Stomach smooth muscle (tissue), 2 donors: ENCODE measurements around the gene C16orf82.
"Not testable (repeated sequence)": the region's sequence is repeated elsewhere in the genome, so short reads cannot be mapped to it uniquely, and the experiment has no call there.

Source experiments
- H3K27ac ChIP-seq: one replicate; pipeline ENCODE4 v1.7.0; 2013; ENCODE audit warnings: mild to moderate bottlenecking, low read length, inconsistent platforms
- H3K27me3 ChIP-seq, 2 donors: one replicate each; pipeline ENCODE4 v1.7.0; 2013; ENCODE audit warnings: low read length in 2 of 2; ENCODE audit not compliant: insufficient read depth in 2 of 2, control insufficient read depth in 1 of 2
- H3K36me3 ChIP-seq, 2 donors: one replicate each; pipeline ENCODE4 v1.7.0; 2013; ENCODE audit warnings: low read length in 2 of 2; ENCODE audit not compliant: control insufficient read depth in 2 of 2, insufficient read depth in 2 of 2
- H3K4me1 ChIP-seq: one replicate; pipeline ENCODE4 v1.7.0; 2013; ENCODE audit warnings: low read length; ENCODE audit not compliant: control insufficient read depth, insufficient read depth
- H3K4me3 ChIP-seq, 2 donors: one replicate each; pipeline ENCODE4 v1.7.0; 2013; ENCODE audit warnings: low read length in 2 of 2
- H3K9ac ChIP-seq, 2 donors: one replicate each; pipeline ENCODE4 v1.7.0; 2013; ENCODE audit warnings: low read length in 2 of 2, mild to moderate bottlenecking in 1 of 2
- H3K9me3 ChIP-seq, 2 donors: one replicate each; pipeline ENCODE4 v1.7.0; 2013; ENCODE audit warnings: low read length in 2 of 2; ENCODE audit not compliant: control insufficient read depth in 2 of 2
- donor health status: healthy.
- donor health status: Pancreatic carcinoma.

The C16orf82 gene

DNA sequence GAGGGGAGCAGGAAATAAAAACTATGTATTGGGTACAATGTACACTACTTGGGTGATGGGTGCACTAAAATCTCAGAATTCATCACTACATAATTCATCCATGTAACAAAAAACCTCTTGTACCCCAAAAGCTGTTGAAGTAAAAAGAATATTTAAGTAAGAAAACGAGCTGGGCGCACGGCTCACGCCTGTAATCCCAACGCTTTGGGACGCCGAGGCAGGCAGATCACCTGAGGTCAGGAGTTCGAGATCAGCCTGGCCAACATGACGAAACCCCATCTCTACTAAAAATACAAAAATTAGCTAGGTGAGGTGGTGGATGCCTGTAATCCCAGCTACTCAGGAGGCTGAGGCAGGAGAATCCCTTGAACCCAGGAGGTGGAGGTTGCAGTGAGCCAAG lies 19.3 kb downstream of the C16orf82 start:
- not testable (repeated sequence) for H3K4me3 ChIP-seq, H3K36me3 ChIP-seq, H3K27ac ChIP-seq, H3K9ac ChIP-seq, H3K9me3 ChIP-seq, H3K4me1 ChIP-seq
- H3K27me3 ChIP-seq = peaks cover 6 to 14% of the 10 kb centered on the region in 2 donors

DNA sequence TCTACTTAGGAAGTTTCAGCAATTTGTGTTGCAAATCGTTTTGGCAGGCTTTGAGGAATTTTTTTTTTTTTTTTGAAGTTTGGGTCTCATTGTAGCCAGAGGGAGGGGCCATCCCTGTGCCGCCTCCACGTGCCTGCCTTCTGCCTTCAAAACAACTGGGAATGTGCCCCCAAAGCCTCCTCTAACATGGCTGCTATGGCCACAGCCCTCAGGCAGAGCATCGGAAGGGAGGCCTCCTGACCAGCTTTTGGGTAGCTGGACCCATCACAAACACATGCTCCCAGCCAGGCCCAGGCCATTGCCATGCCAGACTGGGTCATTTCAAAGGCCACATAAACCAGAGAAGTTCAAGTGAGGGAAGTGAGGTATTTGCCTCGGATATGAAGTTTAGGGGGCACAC lies 21.5 kb downstream of the C16orf82 start:
- Histone ChIP-seq H3K4me3 (no peak overlapping the region), H3K9me3 (no peaks in the 10 kb centered on the region), H3K27me3 (peaks cover 5 to 13% of the 10 kb centered on the region in 2 donors), H3K36me3 (no peaks in the 10 kb centered on the region), H3K4me1 (no peaks in the 10 kb centered on the region), H3K9ac (no peak overlapping the region), H3K27ac (no peak overlapping the region)

DNA sequence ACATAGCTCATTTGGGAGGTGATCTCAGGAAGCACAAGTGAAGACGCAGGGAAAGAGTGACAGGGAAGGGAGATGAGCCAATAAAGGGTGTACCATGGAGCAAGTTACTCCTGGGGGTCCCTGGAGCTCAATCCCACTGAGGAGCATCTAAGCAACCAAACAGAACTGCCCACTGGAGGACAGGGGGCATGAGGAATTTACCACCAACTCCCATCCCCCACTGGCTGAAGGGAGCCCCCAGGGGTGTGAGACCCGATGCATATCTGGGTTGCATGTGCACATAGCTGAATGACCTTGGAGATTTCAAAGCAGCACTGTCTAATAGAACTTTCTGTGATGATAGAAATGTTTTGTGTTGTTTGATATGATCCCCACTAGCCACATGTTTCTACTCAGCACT lies 29.6 kb downstream of the C16orf82 start:
- Histone ChIP-seq H3K27me3 (peaks cover 0 to 4% of the 10 kb centered on the region in 2 donors), H3K4me3 (no peak overlapping the region), H3K36me3 (no peaks in the 10 kb centered on the region), H3K9ac (no peak overlapping the region), H3K9me3 (peaks cover 5 to 7% of the 10 kb centered on the region in 2 donors), H3K4me1 (no peaks in the 10 kb centered on the region), H3K27ac (no peak overlapping the region)

DNA sequence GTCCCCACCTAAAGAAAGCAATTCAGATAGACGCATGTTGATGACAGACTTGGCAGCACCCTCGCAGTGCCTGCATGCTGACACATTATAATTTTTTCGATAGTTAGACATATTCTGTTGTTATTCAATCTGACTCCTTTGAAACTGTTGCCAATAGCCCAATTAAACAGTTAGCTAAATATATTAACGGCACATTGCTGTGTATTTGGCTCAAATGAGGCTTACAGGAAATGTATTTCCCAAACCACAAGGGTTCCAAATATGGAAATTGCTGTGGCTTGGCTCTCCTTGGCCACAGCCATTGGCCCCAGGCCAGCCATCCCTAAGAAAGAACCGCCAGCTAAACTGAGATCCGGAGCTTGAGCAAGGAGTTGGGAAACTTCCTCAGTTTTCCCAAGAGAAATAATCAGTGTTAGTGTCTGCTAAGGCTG lies 31.1 kb downstream of the C16orf82 start:
- H3K27me3 ChIP-seq = peaks cover 0 to 4% of the 10 kb centered on the region in 2 donors
- H3K27ac ChIP-seq = no peak overlapping the region
- H3K9me3 ChIP-seq = peaks cover 5 to 7% of the 10 kb centered on the region in 2 donors

DNA sequence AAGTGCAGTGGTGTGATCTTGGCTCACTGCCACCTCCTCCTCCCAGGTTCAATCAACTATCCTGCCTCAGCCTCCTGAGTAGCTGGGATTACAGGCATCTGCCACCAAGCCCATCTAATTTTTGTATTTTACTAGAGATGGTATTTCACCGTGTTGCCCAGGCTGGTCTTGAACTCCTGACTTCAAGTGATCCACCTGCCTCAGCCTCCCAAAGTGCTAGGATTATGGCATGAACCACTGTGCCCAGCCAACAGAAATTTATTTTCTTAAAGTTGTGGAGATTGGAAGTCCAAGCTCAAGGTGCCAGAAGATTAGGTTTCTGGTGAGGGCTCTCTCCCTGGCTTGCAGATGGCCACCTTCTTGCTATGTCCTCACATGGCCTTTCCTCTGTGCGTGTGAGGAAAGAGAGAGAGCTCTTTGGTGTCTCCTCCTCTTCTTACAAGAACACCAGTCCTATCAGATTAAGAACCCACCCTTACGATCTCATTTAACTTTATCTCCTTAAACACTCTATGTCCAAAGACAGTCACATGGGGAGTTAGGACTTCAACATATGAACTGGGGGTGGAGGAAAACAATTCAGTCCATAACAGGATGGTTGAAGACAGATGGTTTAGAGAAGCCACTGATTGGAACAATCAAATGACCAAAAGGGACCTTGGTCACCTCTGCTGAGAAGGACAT lies 31.8 kb downstream of the C16orf82 start:
- H3K27ac ChIP-seq = no peak overlapping the region
- H3K36me3 ChIP-seq = no peaks in the 10 kb centered on the region
- peaks cover 0 to 7% of the 10 kb centered on the region in 2 donors for H3K27me3 ChIP-seq
- no peak overlapping the region for H3K9ac ChIP-seq
- H3K4me3 ChIP-seq = no peak overlapping the region
- H3K4me1 ChIP-seq = no peaks in the 10 kb centered on the region
- H3K9me3 ChIP-seq = peaks cover 5 to 7% of the 10 kb centered on the region in 2 donors

More for the DNA sequence above, 31.1 kb downstream of the C16orf82 start:
- H3K4me1 ChIP-seq = no peaks in the 10 kb centered on the region
- no peaks in the 10 kb centered on the region for H3K36me3 ChIP-seq
- no peak overlapping the region for H3K4me3 ChIP-seq
- no peak overlapping the region for H3K9ac ChIP-seq

DNA sequence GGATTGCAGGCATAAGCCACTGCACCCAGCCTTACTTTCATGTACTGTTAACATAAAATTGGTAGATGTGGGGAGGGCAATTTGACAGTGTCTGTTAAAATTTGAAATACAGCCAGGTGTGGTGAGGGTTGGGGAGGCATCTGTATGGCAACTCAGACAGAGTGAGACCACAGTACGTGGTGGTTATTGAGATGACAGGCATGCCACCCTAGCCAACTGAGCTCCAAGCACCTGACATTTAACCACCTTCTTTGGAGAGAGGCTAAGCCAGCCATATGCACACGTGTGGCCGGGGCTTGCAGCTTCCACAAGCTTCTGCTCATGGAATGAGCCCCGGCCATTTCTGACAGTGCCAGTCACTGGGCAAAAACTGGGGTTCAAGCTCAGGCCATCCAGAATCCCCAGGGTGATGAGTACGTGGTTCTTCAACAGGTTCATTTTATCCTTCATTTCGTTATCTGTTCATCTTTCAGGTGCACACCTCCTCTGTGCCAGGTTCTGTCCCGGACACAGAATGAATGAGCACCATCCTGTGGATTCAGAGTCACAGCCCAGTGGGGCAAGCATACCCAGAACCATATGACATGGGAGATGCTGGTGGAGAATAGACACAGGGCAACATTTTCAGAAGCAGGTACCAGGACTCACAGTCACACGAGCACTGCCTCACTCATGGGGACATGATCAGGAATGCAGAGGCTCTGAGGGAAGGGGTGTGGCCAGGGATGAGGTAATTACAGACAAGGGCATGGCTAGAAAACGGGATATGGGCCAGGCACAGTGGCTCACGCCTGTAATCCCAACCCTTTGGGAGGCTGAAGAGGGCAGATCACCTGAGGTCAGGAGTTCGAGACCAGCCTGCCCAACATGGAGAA lies 36.2 kb downstream of the C16orf82 start:
- H3K4me3 ChIP-seq = no peak overlapping the region
- H3K9ac ChIP-seq = no peak overlapping the region
- H3K4me1 ChIP-seq = no peaks in the 10 kb centered on the region
- H3K36me3 ChIP-seq = no peaks in the 10 kb centered on the region
- peaks cover 5 to 9% of the 10 kb centered on the region in 2 donors for H3K27me3 ChIP-seq
- peaks cover 0 to 4% of the 10 kb centered on the region in 2 donors for H3K9me3 ChIP-seq
- no peak overlapping the region for H3K27ac ChIP-seq

DNA sequence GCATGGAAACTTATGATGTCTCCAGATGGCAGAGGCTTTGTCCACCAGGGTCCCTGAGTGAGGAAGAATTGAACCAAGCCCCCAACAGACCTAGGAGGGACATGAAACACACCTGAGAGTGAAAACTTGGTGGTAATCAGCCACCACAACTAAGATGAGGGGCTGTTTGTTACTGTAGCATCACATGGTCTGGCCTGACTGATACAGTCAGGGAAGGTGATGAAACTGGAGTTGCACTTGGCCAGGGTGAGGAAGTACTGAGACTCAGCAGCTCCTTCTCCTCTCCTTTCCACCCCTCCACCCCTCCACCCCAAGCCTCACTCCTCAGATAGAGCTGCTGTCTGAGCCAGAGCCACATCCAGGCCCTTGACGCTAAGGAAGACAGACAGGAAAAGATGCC lies 37.2 kb downstream of the C16orf82 start:
- Histone ChIP-seq H3K27ac (no peak overlapping the region), H3K4me1 (no peaks in the 10 kb centered on the region), H3K4me3 (no peak overlapping the region), H3K9me3 (peaks cover 0 to 4% of the 10 kb centered on the region in 2 donors), H3K9ac (no peak overlapping the region), H3K36me3 (no peaks in the 10 kb centered on the region), H3K27me3 (peaks cover 9% of the 10 kb centered on the region in 2 donors)

DNA sequence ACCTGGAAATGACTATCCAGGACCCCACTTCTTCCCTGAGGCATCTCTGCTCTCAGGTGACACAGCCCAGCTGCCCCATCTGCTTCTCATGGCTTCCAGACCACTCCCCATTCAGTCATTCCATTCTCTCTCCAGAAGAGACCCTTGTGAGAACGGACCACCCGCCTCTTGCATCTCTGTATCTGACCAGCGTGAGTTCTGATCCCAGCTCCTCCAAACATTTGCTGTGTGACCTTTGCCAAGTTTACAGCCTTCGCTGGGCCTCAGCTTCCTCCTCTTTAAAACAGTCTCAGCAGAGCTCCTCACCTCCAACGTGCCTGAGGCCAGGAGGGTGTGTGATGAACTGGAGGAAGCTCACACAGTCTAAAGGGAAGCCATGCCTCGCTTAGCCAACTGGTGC lies 39.6 kb downstream of the C16orf82 start:
- Histone ChIP-seq H3K9me3 (peaks cover 0 to 4% of the 10 kb centered on the region in 2 donors), H3K4me3 (no peak overlapping the region), H3K9ac (no peak overlapping the region)

DNA sequence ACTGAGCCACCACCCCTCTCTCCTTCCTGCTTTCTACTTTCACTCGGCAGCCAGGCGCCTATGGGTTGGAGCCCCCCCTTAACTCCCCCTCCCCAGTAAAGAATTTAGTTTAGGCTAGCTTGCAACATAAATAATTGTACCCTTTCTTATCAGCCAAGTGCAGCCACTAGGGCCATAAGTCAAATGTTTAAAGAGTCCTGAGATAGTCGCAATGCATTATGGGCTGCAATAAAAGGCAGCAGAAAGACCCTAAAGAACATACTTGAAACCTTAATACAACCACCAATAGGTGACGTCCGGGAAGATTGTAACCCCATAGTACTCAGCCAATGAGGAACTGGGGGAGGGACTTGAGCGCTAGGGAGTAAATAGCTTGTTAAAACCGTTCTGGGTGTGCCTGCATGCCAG lies 40.5 kb downstream of the C16orf82 start:
- peaks cover 0 to 4% of the 10 kb centered on the region in 2 donors for H3K9me3 ChIP-seq
- peaks cover 5 to 9% of the 10 kb centered on the region in 2 donors for H3K27me3 ChIP-seq
- no peak overlapping the region for H3K4me3 ChIP-seq
- no peak overlapping the region for H3K9ac ChIP-seq
- H3K36me3 ChIP-seq = no peaks in the 10 kb centered on the region
- no peak overlapping the region for H3K27ac ChIP-seq
- peaks cover 9% of the 10 kb centered on the region for H3K4me1 ChIP-seq

More for the DNA sequence above, 39.6 kb downstream of the C16orf82 start:
- Histone ChIP-seq H3K27me3 (peaks cover 5 to 9% of the 10 kb centered on the region in 2 donors), H3K27ac (no peak overlapping the region), H3K36me3 (no peaks in the 10 kb centered on the region), H3K4me1 (peaks cover 9% of the 10 kb centered on the region)

DNA sequence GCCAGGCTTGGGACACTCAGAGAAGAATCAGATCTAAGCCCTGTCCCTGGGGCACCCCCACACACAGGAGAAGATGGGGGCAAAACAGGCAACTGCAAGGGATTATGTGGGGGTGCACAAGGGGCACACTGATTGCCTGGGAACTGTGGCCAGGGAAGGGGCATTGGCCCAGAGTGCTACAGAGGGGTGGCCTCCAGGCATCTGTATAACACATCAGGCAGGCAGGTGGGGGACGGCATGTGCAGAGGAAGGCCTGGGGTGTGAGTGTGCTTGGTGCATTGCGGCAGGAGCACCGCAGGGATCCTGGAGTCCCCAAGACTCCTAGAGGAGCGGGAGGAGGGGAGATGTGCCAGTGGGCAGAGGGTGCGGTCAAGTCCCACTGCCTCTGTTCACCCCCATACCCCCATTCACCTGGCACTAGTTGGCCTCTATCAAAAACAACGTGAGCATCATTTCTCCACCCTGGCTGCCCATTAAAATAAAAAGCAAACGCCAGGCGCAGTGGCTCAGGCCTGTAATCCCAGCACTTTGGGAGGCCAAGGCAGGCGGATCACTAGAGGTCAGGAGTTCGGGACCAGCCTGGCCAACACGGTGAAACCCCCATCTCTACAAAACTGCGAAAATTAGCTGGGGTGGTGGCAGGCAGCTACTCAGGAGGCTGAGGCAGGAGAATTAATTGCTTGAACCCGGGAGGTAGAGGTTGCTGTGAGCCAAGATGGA lies 41.5 kb downstream of the C16orf82 start:
- H3K9ac ChIP-seq = no peak overlapping the region
- H3K36me3 ChIP-seq = no peaks in the 10 kb centered on the region
- H3K4me3 ChIP-seq = no peak overlapping the region
- peaks cover 0 to 4% of the 10 kb centered on the region in 2 donors for H3K9me3 ChIP-seq
- H3K4me1 ChIP-seq = peaks cover 9% of the 10 kb centered on the region
- H3K27me3 ChIP-seq = peaks cover 3 to 9% of the 10 kb centered on the region in 2 donors
- H3K27ac ChIP-seq = no peak overlapping the region
